GM18909 (cell line): ENCODE measurements around the gene LRP2.
"Not testable (repeated sequence)": the region's sequence is repeated elsewhere in the genome, so short reads cannot be mapped to it uniquely, and the experiment has no call there.

Experiments used
- ATAC-seq: cut with Tn5 transposase; IDR thresholded peaks from one replicate; pipeline ENCODE4 v1.9.1; 2021; ENCODE audit warnings: mild to moderate bottlenecking; ENCODE audit not compliant: unreplicated experiment, poor library complexity

The LRP2 gene

DNA sequence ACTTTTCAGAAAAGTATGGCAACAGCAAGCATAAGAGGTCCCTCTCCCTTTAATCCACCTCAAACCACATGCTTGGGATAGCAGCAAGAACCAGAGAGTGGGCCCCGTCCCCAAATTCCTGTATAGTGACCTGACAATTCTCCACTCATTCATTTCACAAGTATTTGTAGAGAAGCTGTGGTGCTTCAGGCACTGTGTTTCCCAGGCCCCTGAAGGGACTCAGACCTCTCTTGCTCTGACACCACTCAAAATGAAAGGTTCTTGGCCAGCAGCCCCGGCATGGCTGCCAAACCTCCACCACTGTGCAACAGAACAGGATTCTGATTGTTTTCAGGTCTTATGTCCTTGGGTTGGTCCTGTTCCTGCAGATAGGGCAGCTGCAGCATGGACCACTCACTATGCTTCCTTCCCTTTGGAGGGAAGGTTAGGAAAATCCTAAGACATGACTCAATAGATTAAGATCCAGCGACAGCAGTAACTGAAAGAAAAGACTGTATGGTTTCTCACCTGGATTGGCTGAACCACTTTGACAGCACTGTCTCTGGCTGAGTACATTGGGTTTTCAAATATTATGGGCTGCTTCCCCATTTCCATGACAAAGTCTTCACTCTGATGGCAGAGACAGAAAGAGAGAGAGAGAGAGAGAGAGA is 225.3 kb downstream of the LRP2 start:
- no peak for ATAC-seq

DNA sequence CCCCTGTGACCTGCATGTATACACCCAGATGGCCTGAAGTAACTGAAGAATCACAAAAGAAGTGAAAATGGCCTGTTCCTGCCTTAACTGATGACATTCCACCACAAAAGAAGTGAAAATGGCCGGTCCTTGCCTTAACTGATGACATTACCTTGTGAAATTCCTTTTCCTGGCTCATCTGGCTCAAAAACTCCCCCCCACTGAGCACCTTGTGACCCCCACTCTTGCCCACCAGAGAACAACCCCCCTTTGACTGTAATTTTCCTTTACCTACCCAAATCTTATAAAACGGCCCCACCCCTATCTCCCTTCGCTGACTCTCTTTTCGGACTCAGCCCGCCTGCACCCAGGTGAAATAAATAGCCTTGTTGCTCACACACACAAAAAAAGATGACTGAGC is 225.9 kb downstream of the LRP2 start:
- not testable (repeated sequence) for ATAC-seq

DNA sequence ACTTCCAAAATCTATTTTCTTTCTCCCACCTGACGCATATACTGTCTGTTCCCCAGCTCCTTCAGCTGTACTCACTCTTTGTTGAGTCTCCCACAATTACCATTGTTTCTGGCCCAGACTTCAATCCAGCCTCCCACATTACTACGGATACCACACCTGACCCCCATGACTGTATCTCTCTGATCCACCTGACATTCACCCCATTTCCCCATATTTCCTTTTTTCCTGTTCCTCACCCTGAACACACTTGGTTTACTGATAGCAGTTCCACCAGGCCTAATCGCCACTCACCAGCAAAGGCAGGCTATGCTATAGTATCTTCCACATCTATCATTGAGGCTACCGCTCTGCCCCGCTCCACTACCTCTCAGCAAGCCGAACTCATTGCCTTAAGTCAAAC is 228.1 kb downstream of the LRP2 start:
- not testable (repeated sequence) for ATAC-seq

DNA sequence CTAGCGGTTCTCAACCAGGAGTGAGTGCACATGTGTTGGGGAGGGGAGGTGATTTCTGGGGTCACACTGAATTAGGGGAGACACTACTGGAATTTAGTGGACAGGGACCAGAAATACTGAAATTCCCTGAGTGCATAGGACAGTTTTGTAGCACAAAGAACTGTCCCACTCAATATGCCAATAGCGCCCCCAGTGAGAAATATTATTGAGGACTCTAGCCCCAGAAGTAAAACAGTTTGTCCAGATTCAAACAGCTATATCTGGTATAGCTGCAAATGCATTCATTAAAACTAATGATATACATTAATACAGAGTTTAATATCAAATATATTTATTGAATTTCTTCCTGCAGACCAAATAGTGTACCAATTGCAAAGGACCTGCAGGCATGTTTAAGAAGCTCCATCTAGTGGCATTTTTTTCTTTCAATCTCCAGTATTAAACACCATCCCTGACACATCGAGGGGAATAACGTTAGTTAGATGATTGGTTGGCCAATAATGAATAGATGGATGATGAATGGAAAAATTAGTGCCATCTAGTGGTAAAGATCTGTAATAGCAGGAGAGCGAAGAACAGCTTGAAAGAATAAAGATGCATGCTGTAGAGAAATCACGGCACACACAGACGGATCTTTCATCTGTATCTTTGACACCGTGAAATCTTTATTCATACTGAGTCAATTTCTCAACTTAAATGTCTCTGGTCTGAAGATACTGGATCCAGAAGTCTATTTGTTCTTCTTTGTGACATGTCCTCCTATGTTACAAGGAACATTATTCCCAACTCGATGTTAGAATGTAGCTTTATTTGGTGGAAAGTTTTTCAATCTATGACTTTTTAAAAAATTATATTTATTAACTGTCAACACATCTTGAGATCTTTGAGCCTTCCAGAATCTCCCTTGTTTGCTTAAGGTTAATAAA is 230.5 kb downstream of the LRP2 start:
- ATAC-seq, result peak; percentile 71

DNA sequence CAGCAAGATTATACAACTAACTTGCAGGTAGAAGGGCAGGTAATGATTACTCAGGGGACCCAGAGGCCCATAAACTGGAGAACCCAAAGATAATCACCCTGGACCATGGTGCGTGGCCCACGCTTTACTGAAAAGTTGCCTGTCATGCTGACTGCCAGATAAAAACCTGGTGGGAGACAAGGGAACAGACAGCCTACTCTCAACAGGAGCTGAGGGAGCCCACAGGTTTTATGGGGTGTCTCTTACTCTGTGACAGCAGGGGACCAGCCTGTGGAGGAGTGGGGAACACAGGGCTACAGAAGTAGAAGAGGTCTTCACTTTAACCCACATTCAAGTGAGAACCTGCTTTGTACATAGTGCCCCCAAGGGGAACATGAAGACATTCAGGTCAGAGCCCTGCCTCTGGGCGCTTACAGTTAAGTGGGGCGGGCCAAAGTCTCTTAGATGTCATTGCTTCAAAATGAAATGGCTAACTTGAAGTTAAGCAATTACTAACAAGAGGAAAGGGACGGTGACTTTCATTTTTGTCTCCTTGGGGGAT is 232.6 kb downstream of the LRP2 start:
- ATAC-seq, result no peak

DNA sequence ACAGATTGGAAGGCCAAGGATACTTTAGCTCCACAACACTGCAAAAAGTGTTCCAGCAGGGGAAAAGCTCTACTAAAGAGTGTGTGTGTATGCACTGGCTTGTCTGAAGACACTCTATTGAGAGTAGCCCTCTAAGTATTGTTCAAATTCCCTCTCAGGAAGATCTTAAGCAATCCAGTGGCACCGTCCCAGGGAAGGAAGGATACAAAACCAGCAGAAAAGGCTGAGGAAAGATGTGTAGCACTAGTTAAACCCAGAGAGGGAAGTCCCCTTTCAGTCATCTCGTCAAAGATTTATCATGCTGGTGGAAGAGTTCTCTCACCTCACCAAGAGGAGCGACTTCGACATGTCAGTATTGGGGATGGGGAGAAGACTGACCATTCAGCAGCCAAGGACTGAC is 242.5 kb downstream of the LRP2 start:
- ATAC-seq, result no peak

DNA sequence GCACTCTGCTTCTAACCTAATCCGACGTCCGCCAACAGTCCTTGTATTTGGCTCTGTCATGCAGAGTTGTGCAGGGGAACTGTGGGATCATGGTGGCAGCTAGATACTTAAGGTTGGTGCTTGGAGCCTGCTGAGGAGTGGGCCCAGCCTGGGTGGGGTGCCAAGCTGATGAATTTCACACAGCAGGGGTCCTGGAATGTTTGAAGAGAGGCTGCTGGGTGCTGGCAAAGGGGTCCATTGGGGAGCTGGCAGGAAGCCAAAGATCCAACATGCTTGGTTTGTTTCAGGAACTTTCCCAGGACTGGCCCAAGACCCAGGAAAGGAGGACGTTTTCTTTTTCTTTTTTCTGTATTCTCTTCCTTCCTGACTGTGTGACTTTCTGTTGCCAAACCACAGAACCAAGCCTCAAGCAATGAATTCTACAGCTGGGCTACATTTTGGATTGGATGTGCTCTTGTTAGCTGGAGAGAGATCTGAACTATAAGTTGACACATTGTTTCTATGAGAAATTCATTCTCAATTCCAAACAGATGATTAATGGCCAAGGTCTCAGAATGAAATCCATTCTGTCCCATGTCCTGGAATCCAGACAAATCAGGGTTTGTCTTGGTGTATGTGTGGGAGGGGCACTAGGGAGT is 243.1 kb downstream of the LRP2 start:
- no peak for ATAC-seq

DNA sequence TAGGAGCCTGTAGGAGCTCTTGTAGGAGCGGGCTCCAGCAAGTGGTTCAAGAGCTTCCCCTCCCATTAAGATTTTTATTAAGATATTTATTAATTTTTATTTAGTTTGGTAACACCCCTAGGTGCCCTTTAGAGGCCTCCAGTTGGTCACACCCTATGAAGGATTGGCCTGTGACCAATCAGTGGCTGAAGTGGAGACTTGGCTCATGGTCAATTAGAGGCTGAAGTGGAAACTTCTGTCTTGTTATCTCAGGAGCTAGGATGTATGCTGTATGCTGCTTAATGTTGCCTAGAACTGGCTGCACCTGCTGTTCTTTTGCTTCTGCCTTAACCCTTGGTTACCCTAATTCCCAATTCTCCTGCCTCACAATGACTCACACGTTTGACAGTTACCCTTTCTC is 244.3 kb downstream of the LRP2 start:
- no peak for ATAC-seq

DNA sequence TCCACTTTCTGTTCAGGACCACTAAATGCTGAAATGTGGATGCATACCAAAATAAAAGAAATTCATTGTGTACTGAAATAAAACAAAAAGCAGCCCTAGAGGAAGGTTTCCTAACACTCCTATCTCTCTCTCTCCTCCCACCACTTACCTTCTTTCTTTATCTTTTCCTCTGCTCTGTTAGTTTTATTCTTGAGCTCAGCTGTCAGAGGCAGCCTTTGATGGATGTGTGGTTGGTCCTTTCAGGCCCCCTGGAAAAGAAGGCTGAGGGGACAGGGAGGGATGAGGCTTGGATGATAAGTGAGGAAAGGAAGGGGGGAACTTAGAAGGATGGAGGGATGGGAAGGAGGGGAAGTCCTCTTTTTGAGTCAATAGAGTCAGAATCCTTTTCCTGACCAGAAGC is 245.3 kb downstream of the LRP2 start:
- ATAC-seq, result no peak

DNA sequence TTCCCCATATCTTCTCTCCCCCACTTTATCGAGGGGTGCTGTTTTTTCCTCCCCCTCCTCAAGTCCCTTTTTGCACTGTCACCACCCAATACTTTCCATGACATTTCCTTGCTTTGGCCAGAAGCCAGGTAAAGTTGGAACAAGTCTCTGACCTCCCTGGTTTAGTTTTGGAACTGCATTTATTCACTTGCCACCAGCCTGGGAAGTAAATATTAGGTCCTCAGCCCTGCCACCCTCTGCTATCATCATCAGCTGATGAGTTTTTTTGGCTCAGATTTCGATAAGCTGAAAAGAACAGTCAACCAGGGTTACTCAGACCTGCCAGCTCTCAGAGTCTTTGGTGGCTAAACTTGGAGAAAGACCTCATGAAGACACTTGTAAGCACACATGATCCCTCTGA is 246.0 kb downstream of the LRP2 start:
- no peak for ATAC-seq

DNA sequence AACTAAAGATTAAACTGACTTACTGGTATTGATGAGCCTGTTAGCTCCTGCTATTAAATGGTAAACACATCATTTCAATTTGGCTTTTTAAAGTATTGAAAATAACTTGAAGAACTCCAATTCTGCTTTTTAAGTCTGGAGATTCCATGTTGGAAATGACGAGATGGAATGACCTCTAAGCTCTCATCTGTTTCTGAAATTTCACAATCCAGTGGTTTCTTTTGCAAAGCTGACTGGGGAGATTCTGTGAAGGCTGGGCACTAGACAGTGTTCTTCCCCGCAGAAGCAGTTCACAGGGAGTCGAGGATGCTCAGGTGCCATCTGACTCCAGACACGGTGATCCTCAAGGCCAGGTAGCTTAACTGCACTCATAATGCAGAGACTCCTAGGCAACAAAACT is 248.3 kb downstream of the LRP2 start:
- ATAC-seq, result no peak

DNA sequence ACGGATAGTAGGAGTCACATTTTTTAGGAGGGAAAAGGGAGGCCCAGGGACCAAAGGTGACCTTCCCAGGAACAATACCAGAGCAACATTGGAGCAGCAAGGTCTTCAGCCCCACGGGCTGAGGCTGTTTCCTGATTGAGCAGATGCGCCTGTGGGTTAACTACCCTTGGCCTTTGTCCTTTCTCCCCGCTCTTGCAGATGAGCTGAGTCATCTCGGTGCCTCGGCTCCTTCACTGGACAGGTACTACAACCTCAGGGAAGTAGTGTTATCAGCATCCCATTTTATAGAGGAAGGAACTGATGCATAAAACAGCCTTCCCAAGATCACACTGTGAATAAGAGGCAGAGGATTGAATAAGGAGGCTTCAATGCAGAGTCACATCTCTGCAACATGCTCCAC is 249.5 kb downstream of the LRP2 start:
- ATAC-seq, result no peak

DNA sequence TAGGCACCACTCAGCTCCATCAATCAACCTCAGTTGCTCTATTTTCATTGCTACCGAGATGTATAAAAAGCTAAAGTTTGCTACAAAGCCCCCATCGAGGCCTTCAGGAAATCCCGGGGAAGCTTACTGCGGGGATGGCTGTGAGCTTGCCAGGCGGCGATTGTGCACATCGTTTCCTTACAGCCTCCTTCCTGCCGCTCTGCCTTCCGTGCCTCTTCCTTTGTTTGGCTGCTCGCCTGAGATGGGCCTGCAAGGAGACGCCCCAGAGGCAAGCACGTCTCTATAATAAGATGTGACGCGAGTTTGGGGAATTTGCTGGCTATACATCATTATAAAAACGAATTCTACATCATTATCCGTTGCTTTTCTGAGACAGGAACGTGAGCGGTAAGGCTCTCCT is 251.4 kb downstream of the LRP2 start:
- ATAC-seq, result no peak

DNA sequence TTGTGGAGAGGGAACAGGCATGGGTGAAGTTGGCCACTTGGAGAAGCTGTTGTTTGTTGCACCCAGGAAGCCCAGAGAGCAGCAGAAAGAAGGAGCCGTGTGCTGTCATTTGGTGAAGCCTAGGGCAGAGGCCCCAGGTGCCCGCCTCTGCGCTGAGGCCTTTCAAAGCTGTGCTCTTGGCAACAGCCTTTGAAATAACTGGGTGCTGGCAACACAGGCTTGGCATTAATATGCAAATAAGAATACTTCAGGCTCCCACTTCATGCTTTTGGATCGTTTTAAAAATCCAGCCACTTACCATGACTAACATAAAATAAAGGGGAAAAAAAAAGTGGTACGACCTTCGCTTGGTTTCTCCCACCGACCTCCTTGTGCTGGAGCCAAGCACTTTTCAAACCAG is 251.9 kb downstream of the LRP2 start:
- no peak for ATAC-seq

DNA sequence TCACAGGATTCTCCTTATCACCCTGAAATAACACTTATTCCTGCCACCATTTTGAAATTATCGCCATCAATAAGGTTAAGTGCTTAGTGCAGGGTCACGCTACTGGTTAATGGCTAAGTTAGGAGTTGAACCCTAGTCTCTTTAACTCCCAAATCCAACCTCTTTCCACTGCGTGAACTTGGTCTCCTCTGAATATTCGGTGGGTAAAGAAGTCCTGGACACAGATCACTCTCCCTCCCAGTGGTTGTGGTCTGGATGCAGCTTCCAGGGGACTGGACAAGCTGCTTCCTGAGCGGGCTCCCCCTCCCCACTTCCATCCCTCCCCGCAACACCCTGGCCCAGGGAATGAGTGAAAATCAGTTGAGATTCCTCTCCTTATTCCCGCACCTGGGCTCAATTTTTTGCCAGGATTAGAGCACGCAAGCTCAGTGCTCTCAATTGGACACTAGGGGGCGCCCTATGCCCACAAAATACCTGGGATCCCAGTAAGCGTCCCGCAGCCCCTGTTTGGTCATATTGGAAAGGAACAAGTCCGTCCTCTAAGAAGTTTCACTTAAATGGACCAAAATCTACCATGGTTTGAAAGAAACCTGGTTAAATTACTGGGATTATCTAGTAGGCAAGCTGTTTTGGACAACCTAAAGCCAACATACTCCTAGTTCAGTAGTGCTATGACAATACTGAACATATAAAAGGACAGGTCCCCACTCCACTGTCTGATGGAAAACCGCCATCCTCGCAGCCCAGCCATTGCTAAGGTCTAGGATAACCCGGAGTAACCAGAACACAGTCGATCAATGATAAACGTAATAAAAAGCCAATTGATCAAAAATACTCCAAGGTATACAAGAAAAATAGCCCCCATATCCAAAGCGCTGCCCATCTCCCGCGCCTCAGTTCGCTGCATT is 252.6 kb downstream of the LRP2 start:
- ATAC-seq, result peak; percentile 55

DNA sequence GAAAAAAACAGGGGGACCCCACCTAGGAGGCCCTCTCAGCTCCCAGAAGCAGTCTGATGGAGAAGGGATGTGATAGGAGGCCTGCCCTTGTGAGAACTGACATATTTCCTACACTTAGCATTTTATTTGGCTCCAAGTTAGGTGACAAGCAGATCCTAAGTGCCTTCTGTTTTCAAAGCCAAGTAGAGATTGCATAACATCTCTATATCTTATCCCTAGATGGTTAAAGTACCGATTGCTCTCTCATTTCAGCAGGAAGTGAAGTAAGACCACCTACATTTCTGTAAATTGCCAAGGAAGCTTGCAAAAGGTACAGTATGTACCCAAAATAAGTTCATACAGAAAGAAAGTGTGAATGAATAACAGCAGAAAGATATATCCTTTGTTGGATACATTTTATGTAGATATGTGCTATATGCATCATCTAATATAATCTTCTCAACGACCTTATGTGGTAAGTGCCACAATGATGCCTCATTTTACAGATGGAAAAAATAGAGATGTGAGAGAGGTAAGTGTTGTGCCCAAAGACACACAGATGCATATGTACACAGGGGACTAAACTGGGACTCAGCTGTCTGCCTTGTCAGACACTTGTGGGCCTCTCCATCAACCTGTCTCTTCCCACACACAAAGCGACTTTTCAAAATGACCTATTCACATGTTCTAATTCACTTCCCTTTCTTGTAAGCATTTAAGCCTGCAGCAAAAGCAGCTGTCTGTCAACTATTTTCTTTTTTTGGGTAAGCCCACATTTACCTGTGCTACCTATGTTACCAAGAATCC is 254.0 kb downstream of the LRP2 start:
- ATAC-seq, result no peak

DNA sequence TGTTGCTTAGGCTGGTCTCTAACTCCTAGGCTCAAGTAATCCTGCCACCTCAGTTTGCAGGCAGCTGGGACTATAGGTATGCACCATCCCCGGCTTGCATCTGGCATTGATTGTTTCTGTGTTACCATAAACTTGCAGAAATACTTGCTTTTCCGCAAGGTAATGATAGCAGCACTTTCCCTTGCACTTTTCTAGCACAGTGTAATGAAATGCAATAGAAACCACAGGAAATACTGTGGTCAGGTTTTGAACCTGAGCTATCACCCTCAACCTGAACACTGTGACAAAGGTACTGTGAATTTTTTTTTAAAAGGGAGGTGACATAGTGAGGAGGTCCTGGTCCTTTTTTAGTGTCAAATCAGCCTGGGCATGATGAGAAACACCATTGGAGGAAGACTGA is 254.7 kb downstream of the LRP2 start:
- ATAC-seq, result peak; percentile 93

DNA sequence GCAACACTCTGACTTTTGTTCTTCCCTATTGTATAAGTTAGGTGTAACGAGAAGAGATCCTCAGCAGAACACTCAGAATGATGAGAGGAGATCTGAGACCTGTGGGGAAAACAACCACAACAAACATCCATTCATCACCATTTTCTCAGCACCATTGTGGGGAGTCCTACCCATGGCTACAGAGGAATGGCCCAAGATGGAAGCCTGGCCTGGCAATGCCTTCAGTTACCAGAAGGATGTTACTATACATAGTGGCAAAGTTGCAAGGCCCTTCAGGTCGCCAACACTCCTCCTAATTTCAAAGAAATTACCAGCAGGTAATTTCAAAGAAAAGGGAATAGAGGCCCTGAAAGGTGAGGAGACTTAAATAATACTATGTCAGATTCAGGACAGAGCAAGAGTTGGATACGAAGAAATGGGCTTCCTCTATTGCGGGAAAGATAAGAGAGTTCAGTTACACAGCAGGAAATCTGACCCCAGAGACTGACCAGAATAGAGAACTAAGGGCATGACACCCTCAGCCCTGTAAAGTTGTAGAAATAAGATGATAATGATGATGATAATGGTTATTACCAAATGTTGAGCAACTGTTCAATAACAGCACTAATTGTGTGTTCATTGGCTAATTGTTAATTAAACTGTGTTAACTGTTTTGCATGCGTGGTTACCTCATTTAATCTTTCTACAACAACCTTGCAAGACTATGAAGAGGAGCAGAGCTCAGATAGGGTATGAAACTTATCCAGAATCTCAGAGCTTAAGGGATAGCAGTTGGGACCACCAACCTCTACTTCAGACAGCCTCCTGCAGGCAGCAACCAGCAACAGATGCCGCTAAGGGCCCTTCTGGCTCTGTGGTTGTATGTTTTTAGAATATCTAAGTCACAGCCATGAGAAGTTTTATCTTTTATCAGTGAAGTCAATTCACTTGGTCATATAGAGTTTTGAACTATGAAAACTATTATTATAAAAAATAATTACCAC is 255.5 kb downstream of the LRP2 start:
- ATAC-seq, result no peak
